SHP77 (cell line): Measurements from ENCODE around the gene ONECUT3.

Experiments used
- DNase-seq, 2 experiments: peaks; one replicate each; lab custom pipeline; 2025; lab: John Stamatoyannopoulos, UW

Gene ONECUT3

DNA sequence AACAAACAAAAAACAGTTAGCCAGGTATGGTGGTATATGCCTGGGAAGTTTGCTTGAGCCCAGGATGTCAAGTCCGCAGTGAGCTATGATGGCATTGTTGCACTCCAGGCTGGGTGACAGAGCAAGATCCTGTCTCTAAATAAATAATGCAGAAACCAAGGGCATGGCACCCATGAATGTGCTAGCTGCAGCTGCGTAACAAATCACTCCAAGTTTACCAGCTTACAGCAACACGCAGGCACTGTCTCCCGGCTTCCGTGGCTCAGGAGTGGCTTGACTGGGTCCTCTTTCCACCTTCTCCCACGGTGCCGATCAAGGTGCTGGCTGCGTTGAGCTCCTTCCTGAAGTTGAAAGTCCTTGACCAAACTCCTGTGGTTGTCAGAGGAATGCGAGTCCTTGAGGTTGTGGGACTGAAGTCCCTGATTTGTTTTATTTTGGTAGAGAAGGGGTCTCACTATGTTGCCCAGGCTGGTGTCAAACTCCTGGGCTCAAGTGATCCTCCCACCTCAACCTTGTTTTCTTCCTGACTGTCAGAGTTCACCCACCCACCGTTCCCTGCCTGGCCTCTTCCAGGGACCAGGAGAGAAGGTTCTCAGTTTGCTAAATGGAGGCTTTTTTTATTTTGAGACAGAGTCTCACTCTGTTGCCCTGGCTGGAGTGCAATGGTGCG, 13.2 kb upstream of the ONECUT3 start:
- DNase-seq: no peak

DNA sequence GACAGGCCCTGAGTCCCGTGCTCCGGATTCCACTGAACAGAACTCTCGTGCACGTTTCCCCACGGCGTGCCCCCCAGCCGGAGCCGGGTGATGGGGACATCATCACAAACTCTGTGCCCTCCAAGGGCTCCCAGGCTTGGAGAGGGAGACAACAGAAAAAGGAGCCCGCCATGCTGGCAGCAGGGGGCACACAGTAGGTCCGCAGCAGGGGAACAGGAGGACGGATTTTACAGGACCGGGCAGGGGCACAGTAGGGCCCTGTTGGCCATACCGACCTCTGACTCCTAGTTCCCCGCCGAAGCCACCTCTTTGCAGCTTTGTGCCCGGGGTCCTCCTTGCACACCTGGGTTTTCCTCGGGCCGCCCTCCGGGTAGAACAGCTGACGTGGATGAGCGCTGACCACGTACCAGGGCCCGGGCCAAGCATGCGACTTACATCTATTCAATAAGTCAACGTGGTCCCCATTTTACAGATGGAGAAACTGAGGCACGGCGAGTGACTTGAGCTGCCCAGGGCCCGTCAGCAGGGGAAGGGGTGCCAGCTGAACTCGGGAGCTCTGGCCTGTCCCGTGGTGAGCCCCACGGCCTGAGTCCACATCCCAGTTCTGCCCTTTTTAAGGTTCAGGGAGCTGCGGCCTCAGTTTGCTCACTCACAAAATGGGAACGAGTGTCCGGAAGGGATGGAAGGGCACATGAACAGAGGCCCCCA, 10.2 kb upstream of the ONECUT3 start:
- no peak for DNase-seq

- DNase-seq: no peak
Observed at GRCh38 chr19:1744133-1744665, 9.1 kb upstream of the ONECUT3 start.

DNA sequence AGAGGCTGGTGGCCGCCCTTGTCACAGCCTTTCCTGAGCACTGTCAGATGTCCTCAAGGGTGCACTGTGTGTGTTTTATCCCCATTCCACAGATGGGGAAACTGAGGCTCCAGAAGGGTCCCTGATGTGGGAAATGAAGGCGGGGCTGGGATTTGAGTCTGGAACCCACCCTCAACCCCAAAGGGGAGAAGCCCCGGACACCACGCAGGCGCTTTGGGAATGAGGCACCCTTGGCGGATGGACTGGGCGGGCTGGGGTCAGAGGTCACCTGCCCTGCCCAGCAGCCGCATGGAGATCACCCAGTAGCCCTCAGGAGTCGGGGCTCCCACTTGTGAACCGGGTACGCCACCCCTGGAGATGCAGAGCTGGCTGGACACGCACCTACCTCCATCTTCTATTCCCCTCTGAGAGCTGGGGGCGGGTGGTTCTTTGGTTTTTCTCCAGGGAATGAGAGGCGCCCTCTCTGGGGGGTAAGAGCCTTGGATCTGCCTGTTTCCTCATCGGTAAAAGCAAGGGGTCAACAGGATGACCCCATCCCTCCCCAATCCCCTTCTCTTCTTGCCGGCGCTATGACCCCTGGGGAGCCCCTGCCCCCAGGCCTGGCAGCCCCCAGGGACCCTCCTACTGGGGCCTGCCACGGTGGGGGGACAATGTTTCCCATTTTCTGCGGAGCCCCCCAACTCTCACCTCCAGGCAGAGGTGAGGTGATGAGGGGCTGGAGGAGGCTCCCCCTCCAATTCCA, 8.3 kb upstream of the ONECUT3 start:
- DNase-seq: no peak

- no peak for DNase-seq
Observed at GRCh38 chr19:1745589-1746031, 7.7 kb upstream of the ONECUT3 start.

GRCh38 chr19:1746401-1747284, 6.7 kb upstream of the ONECUT3 start:
- no peak for DNase-seq

DNA sequence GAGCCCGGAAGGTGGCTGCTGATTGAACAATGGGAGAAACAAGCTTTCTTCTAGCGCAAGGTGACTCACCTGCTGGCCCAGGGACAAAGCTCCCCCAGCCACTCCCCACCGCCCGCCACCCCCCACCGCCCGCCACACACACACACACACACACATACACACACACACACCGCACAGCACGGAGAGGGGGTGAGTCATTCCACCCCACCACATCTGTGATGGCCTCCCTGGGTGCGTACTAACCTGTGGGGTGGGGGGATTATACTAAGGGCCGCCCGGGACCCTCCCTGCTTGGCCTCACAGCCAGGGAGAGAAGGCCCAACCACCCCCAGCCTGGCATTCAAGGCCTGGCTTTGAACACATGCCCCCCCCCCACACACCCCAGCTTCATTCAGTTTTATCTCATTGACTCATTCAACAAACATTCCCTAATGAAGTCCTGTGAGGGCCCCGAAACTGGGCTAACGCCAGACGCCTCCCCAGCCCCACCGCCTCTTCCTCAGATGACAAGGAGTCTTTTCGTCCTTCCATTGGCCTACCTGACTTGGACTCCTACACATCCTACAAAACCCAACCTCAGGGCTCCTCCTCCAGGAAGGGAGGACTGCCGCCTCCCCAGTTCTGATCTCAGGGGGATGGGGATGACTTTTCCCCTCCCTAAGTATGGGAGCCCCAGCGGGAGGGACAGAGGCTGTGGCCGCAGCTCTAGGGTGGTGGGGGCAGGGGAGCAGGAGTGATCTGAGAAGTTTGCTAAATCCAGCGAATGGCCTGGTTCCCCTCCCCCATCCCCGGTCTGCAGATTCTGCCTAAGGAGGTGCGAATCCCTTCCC, 5.8 kb upstream of the ONECUT3 start:
- no peak for DNase-seq

- no peak for DNase-seq
Observed at GRCh38 chr19:1748115-1748872, 5.0 kb upstream of the ONECUT3 start.

- no peak for DNase-seq
Observed at GRCh38 chr19:1748873-1749341, 4.4 kb upstream of the ONECUT3 start.

DNA sequence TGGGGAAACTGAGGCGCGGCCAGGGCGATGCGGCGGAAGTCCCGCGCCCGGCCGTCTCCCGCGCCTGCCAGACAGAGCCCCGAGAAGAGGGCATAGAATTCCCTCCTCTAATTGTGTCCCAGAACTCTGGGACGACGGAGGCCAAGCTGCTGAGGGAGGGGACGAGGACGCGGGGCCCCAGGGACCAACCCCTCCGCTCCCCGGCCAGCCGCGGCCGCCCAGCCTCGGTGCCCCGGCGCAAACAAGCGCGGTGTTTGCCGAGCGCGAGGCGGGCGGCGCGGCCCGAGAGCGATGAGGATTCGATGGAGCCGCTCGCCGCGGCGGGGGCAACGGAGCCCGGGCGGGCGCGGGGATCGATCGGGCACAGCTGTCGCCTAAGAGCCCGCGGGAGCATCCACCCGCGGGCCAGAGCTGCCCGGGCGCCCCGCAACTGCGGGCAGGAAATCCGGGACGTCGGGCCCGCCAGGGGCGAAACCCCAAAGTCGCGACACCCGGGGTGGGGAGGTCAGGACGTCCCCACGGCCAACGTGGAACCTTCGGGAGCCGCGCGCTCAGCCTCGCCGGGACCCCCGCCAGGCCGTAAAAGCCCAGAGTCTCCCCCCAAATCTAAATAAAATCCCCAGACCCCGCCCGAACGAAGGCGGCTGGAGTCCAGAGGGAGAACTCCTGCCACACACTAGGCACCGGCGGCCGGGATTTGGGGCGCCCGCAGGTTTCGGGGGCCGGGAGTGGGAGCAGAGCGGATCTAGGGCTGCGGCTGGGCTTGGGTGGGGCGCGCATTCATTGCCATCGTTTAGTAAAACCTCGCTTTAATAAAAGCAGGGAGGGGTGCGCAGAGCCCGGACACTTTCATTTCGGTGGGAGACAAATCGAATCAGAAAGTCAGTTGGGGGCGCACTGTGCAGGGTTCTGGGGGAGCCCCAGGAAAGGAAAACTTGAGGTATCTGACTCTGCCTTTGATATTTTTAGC, 3.6 kb upstream of the ONECUT3 start:
- DNase-seq: no peak

DNA sequence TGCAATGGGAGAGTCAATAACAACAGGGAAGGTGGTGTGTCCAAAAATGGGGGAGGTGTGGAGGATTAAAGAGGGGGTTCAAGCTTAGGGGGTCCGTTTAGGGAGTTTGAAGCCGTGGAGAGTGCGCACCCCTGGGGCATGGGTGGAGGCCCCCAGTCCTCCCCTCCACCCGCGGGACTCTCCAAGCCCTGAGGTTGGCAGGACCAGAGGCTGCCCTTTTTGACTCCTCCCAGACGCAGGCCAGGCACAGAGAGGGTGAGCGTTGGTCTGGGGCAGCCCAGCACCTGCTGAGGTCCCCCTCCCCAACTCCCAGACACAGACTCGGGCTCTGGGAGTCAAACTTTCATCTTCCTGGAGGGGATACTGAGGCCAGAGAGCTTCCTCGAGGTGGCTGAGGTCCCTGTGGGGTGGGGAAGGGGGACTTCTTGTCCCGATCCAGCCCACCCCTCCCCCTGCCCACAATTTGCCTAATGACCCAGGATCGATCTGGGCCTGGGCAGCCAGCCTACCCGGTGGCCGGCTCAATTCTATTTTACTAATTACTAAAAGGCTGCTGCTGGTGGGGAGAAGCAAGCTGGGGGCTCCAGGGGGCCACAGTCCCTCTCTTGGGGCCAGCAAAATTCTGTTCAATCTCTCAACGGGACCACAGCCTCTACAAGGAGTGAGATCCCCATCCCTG, 2.8 kb upstream of the ONECUT3 start:
- DNase-seq: no peak

- DNase-seq: no peak
Observed at GRCh38 chr19:1751367-1752008, 1.8 kb upstream of the ONECUT3 start.

GRCh38 chr19:1752009-1752756, 1.1 kb upstream of the ONECUT3 start:
- DNase-seq: no peak

GRCh38 chr19:1754018-1754635, 821 bp downstream of the ONECUT3 start:
- no peak for DNase-seq

- DNase-seq: no peak
Observed at GRCh38 chr19:1754636-1755466, 1.5 kb downstream of the ONECUT3 start.
